HG02840 (cell line): ENCODE measurements around the gene HELZ2.

Experiments used
- ATAC-seq: cut with Tn5 transposase; IDR thresholded peaks from one replicate; pipeline ENCODE4 v1.9.1; 2021; ENCODE audit warnings: mild to moderate bottlenecking, moderate library complexity, moderate number of reproducible peaks; ENCODE audit not compliant: unreplicated experiment, low FRiP score

Gene HELZ2

GRCh38 chr20:63553251-63553932, 20.6 kb downstream of the HELZ2 start:
- ATAC-seq = no peak

- ATAC-seq = no peak
Observed at GRCh38 chr20:63552481-63553249, 21.4 kb downstream of the HELZ2 start.

GRCh38 chr20:63551068-63551467, 23.0 kb downstream of the HELZ2 start:
- ATAC-seq = no peak

GRCh38 chr20:63549679-63550282, 24.3 kb downstream of the HELZ2 start:
- ATAC-seq = no peak

GRCh38 chr20:63549019-63549418, 25.0 kb downstream of the HELZ2 start:
- ATAC-seq = no peak

GRCh38 chr20:63548542-63548941, 25.5 kb downstream of the HELZ2 start:
- no peak for ATAC-seq

- ATAC-seq = no peak
Observed at GRCh38 chr20:63547725-63548480, 26.1 kb downstream of the HELZ2 start, which contains the start of gene SRMS. Gene SRMS, minus strand, starts transcription at chr20:63547749. Its CDS starts 286 bp downstream, at chr20:63547463.

- ATAC-seq = no peak
Observed at GRCh38 chr20:63546956-63547724, 26.9 kb downstream of the HELZ2 start.

- ATAC-seq = no peak
Observed at GRCh38 chr20:63546256-63546955, 27.6 kb downstream of the HELZ2 start.

- no peak for ATAC-seq
Observed at GRCh38 chr20:63545814-63546213, 28.2 kb downstream of the HELZ2 start.

- no peak for ATAC-seq
Observed at GRCh38 chr20:63544958-63545516, 29.0 kb downstream of the HELZ2 start.

- ATAC-seq = no peak
Observed at GRCh38 chr20:63544241-63544957, 29.6 kb downstream of the HELZ2 start.

GRCh38 chr20:63543733-63544132, 30.3 kb downstream of the HELZ2 start:
- no peak for ATAC-seq

GRCh38 chr20:63543131-63543530, 30.9 kb downstream of the HELZ2 start:
- no peak for ATAC-seq

- ATAC-seq = no peak
Observed at GRCh38 chr20:63542696-63543095, 31.3 kb downstream of the HELZ2 start.

- no peak for ATAC-seq
Observed at GRCh38 chr20:63542031-63542559, 31.9 kb downstream of the HELZ2 start.

GRCh38 chr20:63541371-63541770, 32.7 kb downstream of the HELZ2 start:
- ATAC-seq = no peak
